AG09309 (cell line): ENCODE data around the gene NDNF.

ENCODE experiments used
- DNase-seq: peaks from one replicate; pipeline ENCODE4 v3.0.0-alpha.2; 2010; ENCODE audit warnings: low read depth
- H3K4me3 ChIP-seq: 2 replicates; pipeline ENCODE4 v1.5.1; 2011; ENCODE audit warnings: mild to moderate bottlenecking, low read depth, low read length, moderate library complexity; ENCODE audit not compliant: control insufficient read depth
- TF ChIP-seq, protein P1 (sequence below): IDR thresholded peaks from 2 replicates; pipeline ENCODE4 v1.5.1; 2011; ENCODE audit warnings: mild to moderate bottlenecking, low read depth, low read length, inconsistent platforms; ENCODE audit not compliant: insufficient read depth, control insufficient read depth; ENCODE audit errors: missing control alignments

Gene NDNF

DNA sequence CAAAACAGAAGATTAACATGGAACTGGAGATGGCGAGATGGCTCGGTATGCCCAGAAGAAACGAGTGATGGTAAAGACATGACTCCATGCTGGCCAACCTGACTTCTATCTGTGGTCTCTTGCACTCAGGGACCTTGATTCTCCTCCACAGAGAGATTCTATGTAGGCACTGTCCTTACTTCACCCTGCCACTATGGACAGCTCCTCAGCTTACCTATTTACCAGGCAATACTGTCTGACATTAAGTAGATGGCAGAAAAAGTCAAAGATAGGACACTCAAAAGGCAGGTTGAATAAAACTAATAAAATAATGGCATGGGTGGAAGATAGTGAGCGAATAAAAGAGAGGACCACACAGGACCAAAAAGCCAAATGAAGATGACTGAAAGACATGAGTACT is 35.2 kb upstream of the NDNF start:
- no peak for DNase-seq
- H3K4me3 ChIP-seq: no peak overlapping the region
- TF ChIP-seq, protein P1, sequence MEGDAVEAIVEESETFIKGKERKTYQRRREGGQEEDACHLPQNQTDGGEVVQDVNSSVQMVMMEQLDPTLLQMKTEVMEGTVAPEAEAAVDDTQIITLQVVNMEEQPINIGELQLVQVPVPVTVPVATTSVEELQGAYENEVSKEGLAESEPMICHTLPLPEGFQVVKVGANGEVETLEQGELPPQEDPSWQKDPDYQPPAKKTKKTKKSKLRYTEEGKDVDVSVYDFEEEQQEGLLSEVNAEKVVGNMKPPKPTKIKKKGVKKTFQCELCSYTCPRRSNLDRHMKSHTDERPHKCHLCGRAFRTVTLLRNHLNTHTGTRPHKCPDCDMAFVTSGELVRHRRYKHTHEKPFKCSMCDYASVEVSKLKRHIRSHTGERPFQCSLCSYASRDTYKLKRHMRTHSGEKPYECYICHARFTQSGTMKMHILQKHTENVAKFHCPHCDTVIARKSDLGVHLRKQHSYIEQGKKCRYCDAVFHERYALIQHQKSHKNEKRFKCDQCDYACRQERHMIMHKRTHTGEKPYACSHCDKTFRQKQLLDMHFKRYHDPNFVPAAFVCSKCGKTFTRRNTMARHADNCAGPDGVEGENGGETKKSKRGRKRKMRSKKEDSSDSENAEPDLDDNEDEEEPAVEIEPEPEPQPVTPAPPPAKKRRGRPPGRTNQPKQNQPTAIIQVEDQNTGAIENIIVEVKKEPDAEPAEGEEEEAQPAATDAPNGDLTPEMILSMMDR: no peak

DNA sequence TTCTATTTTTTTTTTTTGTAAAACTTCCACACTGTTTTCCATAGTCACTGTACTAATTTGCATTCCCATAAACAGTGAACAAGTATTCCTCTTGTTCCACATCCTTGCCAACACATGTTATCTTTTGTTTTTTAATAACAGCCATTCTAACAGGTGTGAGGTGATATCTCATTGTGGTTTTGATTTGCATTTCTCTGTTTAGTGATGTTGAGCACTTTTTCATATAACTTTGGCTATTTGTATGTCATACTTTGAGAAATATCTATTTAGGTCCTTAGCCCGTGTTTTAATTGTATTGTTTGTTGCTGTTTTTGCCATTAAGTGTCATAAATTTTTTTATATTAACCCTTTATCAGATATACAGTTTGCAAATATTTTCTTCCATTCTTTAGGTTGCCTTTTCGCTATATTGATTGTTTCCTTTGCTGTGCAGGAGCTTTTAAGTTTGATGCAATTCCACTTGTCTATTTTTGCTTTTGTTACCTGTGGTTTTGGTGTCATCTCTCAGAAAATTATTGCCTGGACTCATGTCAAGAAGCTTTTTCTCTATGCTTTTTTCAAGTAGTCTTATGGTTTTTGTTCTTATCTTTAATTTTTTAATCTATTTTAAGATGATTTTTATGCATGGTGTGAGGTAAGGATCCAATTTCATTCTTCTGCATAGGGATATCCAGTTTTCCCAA is 27.9 kb upstream of the NDNF start:
- no peak for DNase-seq

DNA sequence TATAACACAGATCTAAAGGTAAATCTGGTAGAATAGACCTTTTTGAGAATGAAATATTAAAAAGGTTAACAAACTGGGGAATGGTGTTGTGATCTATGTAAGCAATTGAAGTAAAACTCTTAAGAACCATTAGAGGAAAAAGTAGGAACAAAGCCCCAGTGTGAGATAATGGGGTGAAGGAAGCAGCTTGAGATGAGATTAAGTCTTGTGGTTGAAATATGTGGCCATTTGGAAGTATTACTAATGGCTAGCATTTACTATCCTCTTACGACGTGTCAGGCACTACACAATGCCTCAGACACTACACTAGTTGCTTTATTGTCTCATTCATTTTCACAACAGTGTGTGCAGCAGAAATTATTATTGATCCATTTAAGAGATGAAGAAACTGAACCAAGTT is 25.9 kb upstream of the NDNF start:
- TF ChIP-seq, protein P1: no peak
- no peak overlapping the region for H3K4me3 ChIP-seq
- no peak for DNase-seq

More for the DNA sequence above, 27.9 kb upstream of the NDNF start:
- TF ChIP-seq, protein P1: no peak
- H3K4me3 ChIP-seq: no peak overlapping the region

DNA sequence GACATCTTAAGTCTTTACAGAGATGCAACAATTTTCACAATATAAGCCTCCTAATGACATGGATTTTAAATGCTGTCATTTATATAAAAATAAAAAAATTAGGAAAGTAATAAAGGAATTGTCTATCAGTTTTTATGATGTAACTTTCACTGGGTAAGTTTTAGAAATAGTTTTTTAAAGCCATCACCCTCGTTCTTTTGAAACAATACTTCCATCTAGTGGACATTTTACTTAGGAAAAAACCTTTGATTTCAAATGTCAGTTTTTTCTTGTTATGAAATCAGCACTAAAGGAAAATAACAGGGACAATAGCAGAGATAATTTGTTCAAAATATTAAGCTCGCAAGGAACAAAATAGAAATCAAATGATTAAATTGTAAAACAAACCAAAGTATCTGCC is 24.3 kb upstream of the NDNF start:
- TF ChIP-seq, protein P1: peak; percentile 28
- H3K4me3 ChIP-seq: no peak overlapping the region
- DNase-seq: peak; percentile 25

DNA sequence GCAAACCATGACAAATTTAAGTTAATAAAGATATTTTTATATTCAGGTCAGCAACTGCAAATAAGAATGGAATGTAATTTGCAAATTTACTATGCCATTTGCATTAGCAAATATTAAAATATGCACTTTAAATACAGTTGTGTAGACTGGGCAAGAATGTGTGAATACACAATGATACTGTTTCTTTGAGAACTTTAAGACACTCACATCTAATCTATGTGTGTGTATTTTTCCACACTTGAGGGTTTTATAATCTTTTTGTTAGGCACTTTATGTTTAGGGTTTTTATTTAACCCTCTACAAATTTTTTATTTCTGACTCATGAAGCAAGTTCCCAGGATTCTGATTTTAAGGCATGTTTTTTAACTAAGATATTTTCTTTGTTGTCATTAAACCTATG is 23.9 kb upstream of the NDNF start:
- no peak overlapping the region for H3K4me3 ChIP-seq
- no peak for DNase-seq
- TF ChIP-seq, protein P1: no peak

DNA sequence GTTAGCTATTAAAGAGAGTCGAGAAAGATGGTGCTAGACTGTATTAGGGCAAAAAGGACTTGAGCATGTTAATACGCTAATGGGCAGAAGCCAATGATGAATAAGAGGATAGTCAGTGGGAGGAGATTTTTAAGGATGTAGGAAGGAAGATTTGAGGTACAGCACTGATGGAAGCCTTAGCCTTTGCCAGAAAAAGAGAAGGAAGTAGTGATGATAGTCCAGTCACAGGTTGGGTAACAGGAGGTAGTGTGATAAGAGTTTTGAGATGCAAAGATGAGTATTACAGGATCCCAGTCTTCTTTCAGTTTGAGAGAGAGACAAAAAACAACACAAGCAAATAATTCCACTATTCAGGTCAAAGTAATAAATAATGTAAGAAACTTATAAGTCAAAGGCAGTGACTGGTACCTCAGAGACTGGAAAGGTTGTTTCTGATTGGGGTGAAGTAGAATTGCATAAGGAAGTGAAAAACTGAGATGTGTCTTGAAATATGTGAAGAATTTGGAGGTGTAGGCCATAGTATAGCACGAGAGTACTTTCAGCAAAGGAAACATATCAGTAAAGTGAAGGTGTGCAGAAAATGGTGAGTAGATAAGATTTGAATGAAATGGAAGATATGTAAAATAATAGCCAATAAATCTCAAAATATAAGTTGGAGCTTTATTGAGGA is 22.1 kb upstream of the NDNF start:
- TF ChIP-seq, protein P1: no peak
- no peak overlapping the region for H3K4me3 ChIP-seq
- DNase-seq: no peak
